HL-60 (cell line): ENCODE results near the gene OVCA2.

Source experiments
- CTCF ChIP-seq: IDR thresholded peaks from one replicate; pipeline ENCODE4 v1.5.1; 2011; ENCODE audit warnings: low read length, control low read depth, inconsistent platforms; ENCODE audit not compliant: insufficient read depth
- GABPA ChIP-seq: IDR thresholded peaks from 2 replicates; pipeline ENCODE4 v1.6.1; 2012; ENCODE audit warnings: low read depth
- POLR2AphosphoS5 ChIP-seq: IDR thresholded peaks from 2 replicates; pipeline ENCODE4 v1.6.1; 2012; ENCODE audit warnings: low read depth
- REST ChIP-seq: IDR thresholded peaks from 2 replicates; pipeline ENCODE4 v1.6.1; 2012; ENCODE audit warnings: low read depth; ENCODE audit not compliant: insufficient replicate concordance
- SPI1 ChIP-seq: IDR thresholded peaks from 2 replicates; pipeline ENCODE4 v1.6.1; 2012; ENCODE audit warnings: low read depth, mild to moderate bottlenecking, borderline replicate concordance

- no peak for TF ChIP-seq CTCF
- no peak for TF ChIP-seq GABPA
- TF ChIP-seq POLR2AphosphoS5: no peak
- no peak for TF ChIP-seq REST
- no peak for TF ChIP-seq SPI1
Measured at GRCh38 chr17:2011411-2012371, 30.1 kb upstream of the OVCA2 start.
